ENCODE data around the gene KCNQ1.

- TF ChIP-seq CTCF (IDR thresholded peaks at IDR 0.05) (no peak), POLR2A (IDR thresholded peaks at IDR 0.05) (no peak)
These were observed 146.4 kb downstream of the KCNQ1 start for GRCh38 chr11:2590965-2591754.
